HG03139 (cell line): ENCODE results near the gene GMEB2.
A peak's percentile ranks its signal among the peaks of the same experiment; 100 is the strongest.
"Not testable (repeated sequence)": the region's sequence is repeated elsewhere in the genome, so short reads cannot be mapped to it uniquely, and the experiment has no call there.

Experiments
- ATAC-seq: cut with Tn5 transposase; IDR thresholded peaks from one replicate; pipeline ENCODE4 v1.9.1; 2021; ENCODE audit not compliant: unreplicated experiment

The GMEB2 gene

DNA sequence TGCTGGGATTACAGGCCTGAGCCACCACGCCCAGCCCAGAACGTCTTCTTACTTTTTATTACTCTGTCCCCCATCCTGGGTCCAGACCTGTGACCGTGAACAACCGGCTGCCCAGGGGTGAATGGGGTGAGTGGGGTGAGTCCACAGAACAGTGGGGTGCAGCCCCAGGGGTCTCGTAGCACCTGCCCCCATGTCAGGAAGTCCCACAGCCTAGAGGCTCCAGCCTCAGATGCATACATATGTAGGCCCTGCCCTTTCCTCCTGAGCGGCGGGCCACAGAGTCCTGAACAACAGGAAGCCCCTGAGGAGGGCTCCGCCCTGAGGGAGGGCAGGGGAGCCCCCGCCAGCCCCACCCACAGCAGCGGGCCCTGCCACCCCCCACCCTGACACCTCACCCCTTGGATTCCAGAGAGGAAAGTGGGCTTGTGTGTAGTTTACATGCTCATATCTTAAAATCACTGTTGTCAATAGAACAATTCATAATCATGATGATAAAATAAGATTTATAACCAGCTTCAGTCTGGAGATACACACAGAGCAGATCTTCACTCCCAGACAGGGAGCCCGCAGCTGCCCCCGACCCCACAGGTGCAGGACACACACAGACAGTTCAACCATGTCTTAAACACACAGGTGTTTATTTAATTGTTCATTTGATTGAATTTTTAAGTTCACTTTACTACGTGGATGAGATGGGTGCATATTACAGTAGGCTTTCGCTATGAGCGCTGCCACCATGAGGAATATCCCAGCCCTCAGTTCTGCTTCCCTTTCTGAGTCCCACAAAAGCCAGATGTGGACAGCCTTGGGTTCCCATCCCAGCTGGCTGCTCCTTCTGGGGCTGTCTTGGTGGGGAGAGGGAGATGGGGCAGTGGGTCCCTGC is 12.4 kb upstream of the GMEB2 start:
- ATAC-seq, result no peak

- ATAC-seq, result no peak
Measured at GRCh38 chr20:63636752-63637628, 10.1 kb upstream of the GMEB2 start.

- ATAC-seq, result no peak
Measured at GRCh38 chr20:63635431-63636141, 8.7 kb upstream of the GMEB2 start.

DNA sequence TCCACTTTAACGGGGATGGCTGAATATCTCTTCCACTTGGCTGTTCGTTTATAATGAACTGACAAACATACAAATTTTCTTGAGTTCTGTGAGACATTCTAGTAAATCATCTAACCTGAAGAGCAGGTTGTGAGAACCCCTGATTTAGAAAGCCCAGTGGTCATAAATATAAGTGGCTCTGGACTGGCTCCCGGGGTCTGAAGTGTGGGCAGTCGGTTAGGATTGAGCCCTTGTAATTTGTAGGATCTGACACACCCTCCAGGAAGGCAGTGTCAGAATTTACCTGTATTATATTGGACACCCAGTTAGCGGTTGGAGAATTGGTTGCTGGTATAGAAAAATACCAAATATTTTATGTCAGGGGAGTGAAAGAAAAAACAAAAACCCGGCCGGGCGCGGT is 6.8 kb upstream of the GMEB2 start:
- ATAC-seq, result no peak

GRCh38 chr20:63631426-63631825 is 4.5 kb upstream of the GMEB2 start:
- ATAC-seq, result not testable (repeated sequence)

DNA sequence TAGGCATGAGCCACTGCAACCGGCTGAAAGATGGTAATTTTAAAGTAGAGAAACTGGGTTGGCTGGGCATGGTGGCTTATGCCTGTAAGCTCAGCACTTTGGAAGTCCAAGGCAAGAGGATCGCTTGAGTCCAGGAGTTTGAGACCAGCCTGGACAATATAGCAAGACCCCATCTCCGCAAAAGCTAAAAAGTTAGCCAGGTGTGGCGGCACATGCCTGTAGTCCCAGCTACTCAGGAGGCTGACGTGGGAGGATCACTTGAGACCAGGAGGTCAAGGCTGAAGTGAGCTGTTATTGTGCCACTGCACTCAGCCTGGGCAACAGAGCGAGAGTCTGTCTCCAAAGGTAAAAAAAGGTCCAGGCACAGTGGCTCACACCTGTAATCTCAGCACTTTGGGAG is 4.1 kb upstream of the GMEB2 start:
- ATAC-seq, result not testable (repeated sequence)

DNA sequence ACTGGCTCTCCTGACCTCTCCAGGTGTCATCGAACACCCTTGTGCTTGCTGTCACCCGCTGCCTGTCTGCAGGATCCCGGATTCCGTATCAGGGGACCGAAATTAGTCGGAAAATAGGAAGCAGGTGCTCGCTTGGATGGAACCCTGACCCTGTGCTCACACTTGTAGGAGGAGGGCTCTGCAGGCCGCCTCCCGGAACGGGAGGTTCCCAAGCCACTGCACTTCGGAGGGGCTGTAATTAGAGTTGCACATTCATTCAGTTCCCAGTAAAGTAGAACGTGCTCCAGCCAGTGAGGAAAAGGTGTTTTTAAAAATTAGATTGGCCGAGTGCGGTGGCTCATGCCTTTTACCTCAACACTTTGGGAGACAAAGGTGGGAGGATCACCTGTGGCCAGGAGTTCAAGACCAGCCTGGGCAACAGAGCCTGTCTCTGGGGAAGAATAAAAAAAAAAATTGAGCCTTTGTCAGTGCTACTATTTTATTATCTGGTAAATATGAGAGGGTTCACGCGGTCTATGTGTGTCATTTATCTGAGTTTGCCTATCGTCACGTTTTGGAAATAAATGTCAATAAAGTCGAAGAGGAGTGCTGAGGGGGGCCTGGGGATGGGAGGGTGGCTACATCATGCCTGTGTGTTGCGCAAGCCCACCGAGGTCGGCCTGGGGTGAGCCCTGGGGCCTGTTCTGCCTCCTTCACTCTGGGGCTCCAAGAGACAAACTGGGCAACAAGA is 1.5 kb upstream of the GMEB2 start:
- no peak for ATAC-seq

- no peak for ATAC-seq
Measured at GRCh38 chr20:63627751-63628245, 897 bp upstream of the GMEB2 start.

DNA sequence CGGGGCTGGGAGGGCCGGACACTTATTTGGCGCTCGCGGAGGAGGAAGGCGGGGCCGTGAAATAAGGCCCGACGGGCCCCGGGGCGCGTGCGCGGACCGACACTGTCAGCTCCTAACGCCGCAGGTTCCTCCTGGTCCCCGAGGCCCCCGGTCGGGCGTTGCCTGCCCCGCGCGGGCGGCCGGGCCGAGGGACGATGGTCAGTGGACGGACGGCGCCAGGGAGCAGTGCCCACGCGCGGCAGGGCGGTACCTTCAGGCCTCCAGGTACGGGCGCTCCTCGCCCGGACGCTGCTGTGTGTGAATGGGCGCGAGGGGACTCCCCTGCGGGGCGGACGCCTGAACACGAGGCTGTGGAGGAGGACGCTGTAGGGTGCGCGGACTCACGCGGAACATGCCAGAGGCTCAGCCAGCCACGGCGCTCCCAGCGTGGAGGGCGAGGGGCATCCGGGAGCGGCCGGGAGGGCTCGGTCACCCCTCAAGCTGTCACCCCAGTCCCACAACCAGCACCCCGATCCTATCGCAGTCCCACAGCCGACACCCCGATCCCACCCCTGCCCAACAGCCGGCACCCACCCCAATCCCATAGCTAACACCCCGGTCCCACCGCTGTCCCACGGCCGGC is 339 bp upstream of the GMEB2 start:
- ATAC-seq, result peak; percentile 78

- no peak for ATAC-seq
Measured at GRCh38 chr20:63625771-63626423, 1.0 kb downstream of the GMEB2 start.

DNA sequence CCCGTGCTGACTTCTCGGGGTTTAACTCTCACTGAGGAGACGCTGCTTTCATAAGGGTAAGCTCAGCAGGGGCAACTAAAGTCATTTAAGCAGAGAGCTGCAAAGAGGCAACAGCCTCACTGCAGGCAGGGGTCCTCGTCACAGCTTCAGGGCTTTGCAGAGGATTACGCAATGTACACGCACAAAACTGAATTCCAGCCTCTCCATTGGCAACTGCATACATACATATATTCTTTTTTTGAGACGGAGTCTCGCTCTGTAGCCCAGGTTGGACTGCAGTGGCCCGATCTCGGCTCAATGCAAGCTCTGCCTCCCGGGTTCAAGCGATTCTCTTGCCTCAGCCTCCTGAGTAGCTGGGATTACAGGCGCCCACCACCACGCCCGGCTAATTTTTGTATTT is 2.4 kb downstream of the GMEB2 start:
- ATAC-seq, result no peak

GRCh38 chr20:63622732-63623131 is 4.2 kb downstream of the GMEB2 start:
- ATAC-seq, result no peak

DNA sequence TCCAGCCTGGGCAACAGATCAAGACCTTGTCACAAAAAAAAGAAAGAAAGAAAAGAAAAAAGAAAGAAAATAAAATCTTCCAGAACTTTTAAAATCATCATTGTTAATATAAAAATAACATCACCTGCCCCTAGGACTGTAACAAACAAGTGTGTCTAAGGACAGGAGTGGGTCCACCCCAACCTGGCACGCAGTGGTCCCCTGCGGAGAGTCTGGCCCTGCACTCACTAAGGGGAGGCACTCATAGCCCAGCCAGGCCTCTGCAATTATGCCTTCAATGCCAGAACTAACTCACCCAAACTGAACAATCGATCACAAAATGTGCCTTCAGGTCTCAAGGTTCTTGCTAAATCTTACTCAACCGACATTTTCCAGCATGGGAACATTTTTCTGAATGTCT is 4.8 kb downstream of the GMEB2 start:
- ATAC-seq, result no peak

DNA sequence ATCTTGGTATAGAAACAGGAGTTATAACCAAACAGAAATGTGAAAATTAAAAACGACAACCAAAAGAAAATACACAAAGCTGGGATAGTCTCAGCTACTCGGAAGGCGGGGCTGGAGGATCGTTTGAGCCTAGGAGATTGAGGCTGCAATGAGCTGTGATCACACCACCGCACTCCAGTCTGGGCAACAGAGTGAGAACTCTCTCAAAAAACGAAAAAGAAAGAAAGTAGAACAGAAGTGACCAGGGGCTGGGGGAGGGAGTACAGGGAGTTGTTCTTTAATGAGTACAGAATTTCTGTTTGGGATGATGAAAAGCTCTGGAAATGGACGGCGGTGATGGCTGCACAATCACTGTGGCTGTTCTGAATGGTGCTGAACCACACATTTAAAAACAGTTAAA is 5.9 kb downstream of the GMEB2 start:
- no peak for ATAC-seq

DNA sequence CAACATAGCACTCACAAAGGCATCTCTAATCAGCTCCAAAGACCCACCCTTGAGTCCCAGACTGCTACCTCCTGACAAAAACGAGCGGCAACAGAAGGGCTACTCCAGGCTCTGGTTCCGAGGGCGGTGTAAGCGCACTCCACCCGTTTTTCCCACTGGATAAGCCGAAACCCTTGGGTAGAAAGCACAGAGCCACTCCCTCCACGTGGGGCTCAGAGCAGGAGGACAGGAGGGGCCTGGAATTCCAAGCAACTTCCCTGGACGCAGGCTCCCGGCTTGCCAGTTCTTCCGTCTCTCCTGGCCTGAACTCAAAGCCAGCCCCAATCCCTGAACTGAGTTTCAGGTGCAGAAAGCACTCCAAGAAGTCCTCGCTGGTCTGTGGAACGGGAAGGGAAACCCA is 7.4 kb downstream of the GMEB2 start:
- ATAC-seq, result no peak

DNA sequence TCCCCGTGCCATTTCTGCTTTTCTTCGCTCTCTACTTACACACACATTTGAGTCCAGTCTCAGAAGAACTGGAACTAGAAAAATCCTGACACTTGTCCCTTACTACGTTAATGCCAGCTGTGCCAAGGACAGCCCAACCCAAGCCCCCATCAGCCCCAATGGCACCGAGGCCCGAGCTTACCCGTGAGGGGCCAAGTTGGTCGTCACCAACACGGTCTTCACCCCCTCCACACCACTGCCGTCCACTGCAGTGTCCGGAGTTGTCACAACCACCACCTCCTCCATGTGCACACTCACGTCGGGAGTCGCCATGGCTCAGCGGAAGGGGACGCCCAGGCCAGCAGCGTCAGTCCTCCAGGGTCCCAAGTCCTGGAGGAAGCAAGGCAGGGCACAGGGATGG is 7.8 kb downstream of the GMEB2 start:
- ATAC-seq, result no peak

DNA sequence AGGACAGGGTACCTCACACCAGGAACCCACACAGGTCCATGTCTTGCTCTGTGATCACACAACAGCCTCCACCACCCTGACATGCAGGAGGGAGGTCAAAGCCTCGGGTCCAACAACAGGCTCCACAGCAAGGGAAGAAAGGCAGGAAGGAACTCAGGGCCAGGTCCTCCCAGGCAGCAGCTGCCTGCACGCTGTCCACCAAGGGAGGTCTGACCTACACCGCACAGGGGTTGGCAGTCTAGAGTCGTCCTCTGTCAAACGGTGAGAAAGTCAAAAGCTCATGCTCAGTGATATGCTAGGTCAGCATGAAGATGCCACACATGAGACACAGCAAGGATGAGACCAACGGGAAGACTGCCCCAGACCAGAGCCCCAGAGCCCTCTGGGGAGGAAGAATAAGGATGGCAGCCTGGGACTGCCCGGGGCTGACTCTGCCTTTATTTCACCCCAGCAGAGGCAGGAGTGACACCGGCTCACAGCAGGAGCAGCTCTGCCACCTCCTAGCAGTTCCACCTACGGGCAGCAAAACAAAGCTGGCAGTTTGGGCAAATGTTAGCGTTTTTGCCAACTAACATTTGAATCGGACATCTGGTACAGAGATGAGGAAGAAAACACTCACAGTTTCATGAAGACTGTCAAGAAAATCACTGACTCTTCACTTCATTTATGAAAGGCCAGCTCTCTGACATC is 8.5 kb downstream of the GMEB2 start:
- ATAC-seq, result no peak

DNA sequence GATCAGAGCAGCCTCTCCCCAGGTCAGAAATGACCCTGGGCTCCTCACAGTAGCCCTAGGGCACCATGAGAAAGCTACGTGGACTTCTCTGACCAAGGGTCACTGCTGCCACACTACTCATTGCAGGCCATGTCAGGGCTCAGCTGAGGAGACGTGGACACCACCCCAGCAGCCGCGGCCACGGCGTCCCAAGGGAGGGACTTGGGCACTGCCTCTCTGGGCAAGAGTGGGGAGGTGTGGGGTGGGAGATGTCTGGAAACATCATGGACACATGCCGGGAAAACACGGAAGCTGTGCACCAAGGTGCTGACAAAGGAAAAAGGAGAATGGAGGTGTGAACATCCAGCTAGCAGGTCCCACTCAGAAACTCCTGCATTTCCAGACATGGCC is 9.0 kb downstream of the GMEB2 start:
- ATAC-seq, result no peak
